Measurements from ENCODE around the gene CDH13. TPM values are rescaled to one million over a fixed set of nuclear protein-coding genes. Genes with fewer than 3 reads are reported as not detected.

The CDH13 gene
- total and polyA plus RNA-seq, 2 donors (not counting 3 experiments of a cell fraction or from before 2014, with no cell fraction given): 96.6 to 124 TPM

GRCh38 chr16:83212301-83212841 lies 585.6 kb downstream of the CDH13 start:
- no peak for FAIRE-seq
- no peak overlapping the region for H3K4me3 ChIP-seq (replicated peaks in 1 of 3; ENCODE audit: insufficient read depth in 1 of 3, low read depth in 1 of 3, low read length in 3 of 3)
- H3K36me3 ChIP-seq (ENCODE audit: control insufficient read depth in 2 of 2, extremely low read depth in 1 of 2, insufficient read depth in 2 of 2, low read length in 2 of 2): no peaks in the 10 kb centered on the region
- H4K20me1 ChIP-seq (replicated peaks; ENCODE audit: control insufficient read depth, extremely low read depth, insufficient read depth, low read length): no peaks in the 10 kb centered on the region
- H3K27ac ChIP-seq (ENCODE audit: insufficient read depth, low read depth, low read length): no peak overlapping the region
- no peaks in the 10 kb centered on the region for H3K9me3 ChIP-seq (replicated peaks; ENCODE audit: control insufficient read depth, insufficient read depth, low read length)
- intact Hi-C loops (cut with micrococcal nuclease) (no loop called here), dilution Hi-C loops (cut with MboI; ENCODE audit: extremely low pct_ligation_motif_present, low sequenced_read_pairs) (no loop called here)
- no peaks in the 10 kb centered on the region for H3K4me1 ChIP-seq (ENCODE audit: control insufficient read depth, extremely low read depth, insufficient read depth, low read length)
- ChIA-PET POLR2A (no interaction called here), CTCF (interaction anchor here (0.8 to 5.8 kb wide), 4 partner anchors 98 to 949 kb away, joined by 3 to 62 read pairs (median 26); no protein-coding TSS in a partner anchor)
- no peak overlapping the region for H3K4me2 ChIP-seq (ENCODE audit: insufficient read depth, low read length)
- H3K79me2 ChIP-seq (ENCODE audit: control insufficient read depth, insufficient read depth, low read length): no peaks in the 10 kb centered on the region
- H3K27me3 ChIP-seq (ENCODE audit: control insufficient read depth in 2 of 2, insufficient read depth in 2 of 2, low read length in 2 of 2): no peaks in the 10 kb centered on the region
- BruUV-seq (replicated peaks): no TSS peak
- H2AFZ ChIP-seq (ENCODE audit: low read depth, low read length): no peak overlapping the region
- no peak overlapping the region for H3K9ac ChIP-seq (replicated peaks; ENCODE audit: extremely low read depth, insufficient read depth, low read length)
- TF ChIP-seq FOS (IDR thresholded peaks at IDR 0.05; ENCODE audit: borderline replicate concordance, insufficient read depth, low read length) (no peak), EZH2 (IDR thresholded peaks at IDR 0.05; ENCODE audit: borderline replicate concordance, low read depth, low read length, severe bottlenecking) (no peak), POLR2AphosphoS5 (IDR thresholded peaks at IDR 0.05; ENCODE audit: insufficient read depth, low read depth, low read length) (no peak), GATA2 (IDR thresholded peaks at IDR 0.05; ENCODE audit: insufficient read depth, insufficient read length, low read depth, low read length) (no peak), JUN (IDR thresholded peaks at IDR 0.05; ENCODE audit: borderline replicate concordance, insufficient read depth, insufficient read length, low read depth) (no peak), POLR2A (IDR thresholded peaks at IDR 0.05; ENCODE audit: low read depth, low read length) (no peak), MYC (IDR thresholded peaks at IDR 0.05; ENCODE audit: low read depth, low read length) (no peak), MAX (IDR thresholded peaks at IDR 0.05; ENCODE audit: insufficient read depth, insufficient read length) (no peak), CTCF (IDR thresholded peaks at IDR 0.05; ENCODE audit: extremely low read depth in 1 of 2, insufficient read depth in 1 of 2, low read depth in 1 of 2, low read length in 2 of 2) (no peak)
- no peak for DNase-seq (ENCODE audit: low read depth, low spot score)
- H3K9me1 ChIP-seq (replicated peaks; ENCODE audit: control insufficient read depth, extremely low read depth, insufficient read depth, low read length): no peaks in the 10 kb centered on the region

Data from endothelial cell of umbilical vein (primary cell).